Sigmoid colon (tissue), 7 donors: Measurements from ENCODE around the gene CREBL2. TPM values are rescaled to one million over a fixed set of nuclear protein-coding genes. Genes with fewer than 3 reads are reported as not detected.
"Not testable (repeated sequence)": the region's sequence is repeated elsewhere in the genome, so short reads cannot be mapped to it uniquely, and the experiment has no call there.

Experiments used
- DNase-seq: peaks from one replicate; pipeline ENCODE4 v3.0.0-alpha.2; 2019
- H3K27ac ChIP-seq, 4 donors: fragments of 200-600 bp; sonication (generic); one replicate each; pipeline ENCODE4 v1.5.1; 2016 to 2019; ENCODE audit warnings: mild to moderate bottlenecking in 1 of 4
- H3K27me3 ChIP-seq, 3 donors: fragments of 200-600 bp; sonication (generic); one replicate each; pipeline ENCODE4 v1.5.1; 2019; ENCODE audit warnings: mild to moderate bottlenecking in 1 of 3
- H3K36me3 ChIP-seq, 4 donors: fragments of 200-600 bp; sonication (generic); one replicate each; pipeline ENCODE4 v1.5.1; 2016 to 2019
- H3K4me1 ChIP-seq, 4 donors: fragments of 200-600 bp; sonication (generic); one replicate each; pipeline ENCODE4 v1.5.1; 2017 to 2019
- H3K4me3 ChIP-seq, 4 donors: fragments of 200-600 bp; sonication (generic); one replicate each; pipeline ENCODE4 v1.5.1; 2017 to 2019; ENCODE audit warnings: mild to moderate bottlenecking in 2 of 4, moderate library complexity in 1 of 4
- H3K9me3 ChIP-seq, 4 donors: fragments of 200-600 bp in 3 of 4; sonication (generic) in 3 of 4; one replicate each; pipeline versions ENCODE4 v1.5.1 to v1.6.1; 2013 to 2019
- EP300 ChIP-seq, 4 donors: sonication (generic); formaldehyde crosslinking; IDR thresholded peaks; one replicate each; pipeline ENCODE4 v1.6.1; 2017; ENCODE audit warnings: antibody characterized with exemption in 4 of 4
- POLR2A ChIP-seq, 2 donors: fragments of 450-650 bp; IDR thresholded peaks; one replicate each; pipeline ENCODE4 v1.6.1; 2016; ENCODE audit warnings: antibody characterized with exemption in 2 of 2, mild to moderate bottlenecking in 2 of 2, moderate library complexity in 2 of 2
- POLR2AphosphoS5 ChIP-seq, 4 donors: sonication (generic); formaldehyde crosslinking; IDR thresholded peaks; one replicate each; pipeline ENCODE4 v1.6.1; 2017; ENCODE audit warnings: antibody characterized with exemption in 4 of 4
- WGBS, 2 donors: extraction: QIAGEN DNeasy Blood & Tissue Kit; methylation state at CpG; one replicate each; pipeline ENCODE4 v1.1.7; 2013; 5-methylcytosine and 5-hydroxymethylcytosine counted together
- intact Hi-C: fragments of 100-400 bp; cut with DNase I; formaldehyde crosslinking; loops from one replicate; pipeline ENCODE4 v1.15.1; 2023
- polyA plus RNA-seq, 3 donors: library from polyadenylated mRNA; stranded (reverse); fragments of 200-250 nt; gene quantifications; one replicate each; pipeline ENCODE4 v1.2.3, GENCODE V29; 2013
- total RNA-seq, 4 donors: library from RNA; depleted of rRNA; stranded (reverse); fragments of >200 nt; gene quantifications; one replicate each; pipeline ENCODE4 v1.1.0, GENCODE V29; 2016
- TF ChIP-seq, protein P1 (sequence below), 4 experiments: fragments of 450-650 bp in 3 of 4; fragments of 200-600 bp in 1 of 4; IDR thresholded peaks; one replicate each; pipeline ENCODE4 v1.5.1; 2016 to 2019; ENCODE audit warnings: antibody characterized with exemption in 4 of 4, mild to moderate bottlenecking in 3 of 4, moderate library complexity in 2 of 4
- donor health status: healthy with polysubstance abuse.
- donor health status: Bipolar disorder and iron deficiency.
- donor health status: healthy.

The CREBL2 gene
- total and polyA plus RNA-seq, 7 donors, result 19.0 to 59.9 (median 37.8) TPM

DNA sequence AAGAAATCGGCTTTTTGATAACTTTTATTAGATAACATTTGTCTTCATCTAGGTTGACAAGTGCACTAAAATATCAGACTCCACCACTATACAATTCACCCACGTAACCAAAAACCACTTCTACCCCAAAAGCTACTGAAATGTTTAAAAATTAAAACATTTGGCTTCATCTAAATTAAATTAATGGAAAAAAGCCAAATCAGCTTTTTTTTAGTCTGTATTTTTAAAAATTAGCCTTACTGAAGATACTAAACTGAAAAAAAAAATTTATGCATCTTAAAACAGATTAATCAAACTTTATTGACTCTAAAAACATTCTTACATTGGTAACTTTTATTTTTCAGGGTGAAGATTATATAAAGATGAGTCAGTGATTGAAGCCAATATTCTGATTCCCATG, 30.0 kb downstream of the CREBL2 start:
- H3K36me3 ChIP-seq, result peaks cover 10 to 63% (median 24%) of the 10 kb centered on the region in 4 donors
- WGBS, 2 donors, result 93 to 94% methylated on average over 2 of the region's 2 CpGs
- H3K9me3 ChIP-seq, result peaks cover 0 to 3% (median under 1%) of the 10 kb centered on the region in 4 donors
- H3K27me3 ChIP-seq, result no peaks in the 10 kb centered on the region
- DNase-seq, result no peak
- no peak for TF ChIP-seq EP300 (IDR thresholded peaks at IDR 0.05)
- TF ChIP-seq POLR2AphosphoS5 (IDR thresholded peaks at IDR 0.05), result no peak
- TF ChIP-seq, protein P1, sequence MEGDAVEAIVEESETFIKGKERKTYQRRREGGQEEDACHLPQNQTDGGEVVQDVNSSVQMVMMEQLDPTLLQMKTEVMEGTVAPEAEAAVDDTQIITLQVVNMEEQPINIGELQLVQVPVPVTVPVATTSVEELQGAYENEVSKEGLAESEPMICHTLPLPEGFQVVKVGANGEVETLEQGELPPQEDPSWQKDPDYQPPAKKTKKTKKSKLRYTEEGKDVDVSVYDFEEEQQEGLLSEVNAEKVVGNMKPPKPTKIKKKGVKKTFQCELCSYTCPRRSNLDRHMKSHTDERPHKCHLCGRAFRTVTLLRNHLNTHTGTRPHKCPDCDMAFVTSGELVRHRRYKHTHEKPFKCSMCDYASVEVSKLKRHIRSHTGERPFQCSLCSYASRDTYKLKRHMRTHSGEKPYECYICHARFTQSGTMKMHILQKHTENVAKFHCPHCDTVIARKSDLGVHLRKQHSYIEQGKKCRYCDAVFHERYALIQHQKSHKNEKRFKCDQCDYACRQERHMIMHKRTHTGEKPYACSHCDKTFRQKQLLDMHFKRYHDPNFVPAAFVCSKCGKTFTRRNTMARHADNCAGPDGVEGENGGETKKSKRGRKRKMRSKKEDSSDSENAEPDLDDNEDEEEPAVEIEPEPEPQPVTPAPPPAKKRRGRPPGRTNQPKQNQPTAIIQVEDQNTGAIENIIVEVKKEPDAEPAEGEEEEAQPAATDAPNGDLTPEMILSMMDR (IDR thresholded peaks at IDR 0.05), result no peak
- no peak for TF ChIP-seq POLR2A (IDR thresholded peaks at IDR 0.05)
- H3K27ac ChIP-seq, result no peak overlapping the region
- H3K4me1 ChIP-seq, result no peaks in the 10 kb centered on the region
- intact Hi-C loops, result no loop called here
- H3K4me3 ChIP-seq, result no peak overlapping the region

DNA sequence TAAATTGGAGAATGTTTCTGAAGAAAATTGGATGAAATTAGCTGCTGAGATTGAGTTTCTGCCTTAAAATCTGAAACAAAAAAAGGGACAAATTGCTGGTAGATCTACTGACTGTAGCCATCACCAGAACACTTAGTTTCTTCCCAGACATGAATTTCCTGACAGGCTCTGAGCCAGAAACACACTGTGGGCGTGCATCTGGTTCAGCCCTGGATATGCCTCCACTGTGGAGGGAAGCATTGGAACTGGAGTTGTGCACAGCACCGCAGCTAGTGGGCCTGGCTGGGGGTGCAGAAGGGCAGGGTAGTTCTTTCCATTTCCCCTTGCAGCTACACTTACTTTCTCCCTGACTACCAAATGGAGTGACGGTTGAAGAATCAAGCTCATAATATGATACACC, 31.2 kb downstream of the CREBL2 start:
- 92 to 95% methylated on average over 3 of the region's 3 CpGs for WGBS, 2 donors
- no peak overlapping the region for H3K27ac ChIP-seq
- no peak overlapping the region for H3K4me3 ChIP-seq
- H3K27me3 ChIP-seq, result no peaks in the 10 kb centered on the region
- H3K36me3 ChIP-seq, result peaks cover 4 to 50% (median 19%) of the 10 kb centered on the region in 4 donors
- TF ChIP-seq POLR2A (IDR thresholded peaks at IDR 0.05) (no peak), POLR2AphosphoS5 (IDR thresholded peaks at IDR 0.05) (no peak), EP300 (IDR thresholded peaks at IDR 0.05) (no peak)
- TF ChIP-seq, protein P1 (IDR thresholded peaks at IDR 0.05), result no peak
- peaks cover 0 to 3% (median 2%) of the 10 kb centered on the region in 4 donors for H3K9me3 ChIP-seq
- DNase-seq, result no peak
- no peaks in the 10 kb centered on the region for H3K4me1 ChIP-seq
- intact Hi-C loops, result no loop called here

DNA sequence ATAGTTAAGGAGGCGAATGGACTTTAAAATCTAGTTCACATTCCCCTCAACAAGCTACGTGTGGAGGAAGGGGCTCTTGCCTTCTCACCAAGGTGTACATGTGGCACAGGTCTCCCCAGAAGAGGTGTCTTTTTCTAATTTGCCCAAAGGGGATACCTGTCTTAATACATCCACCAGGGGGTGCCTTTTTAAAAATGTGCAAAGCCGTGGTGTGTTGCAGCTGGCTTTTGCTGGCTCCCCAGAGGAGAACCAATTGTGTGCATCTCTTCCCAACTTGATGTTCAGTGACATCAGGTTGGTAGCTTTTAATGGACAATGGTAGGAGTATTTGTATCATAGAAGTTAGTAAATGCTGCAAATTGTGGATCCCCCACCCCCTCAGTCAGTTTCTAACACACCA, 33.8 kb downstream of the CREBL2 start:
- intact Hi-C loops, result no loop called here
- no peaks in the 10 kb centered on the region for H3K4me1 ChIP-seq
- TF ChIP-seq, protein P1 (IDR thresholded peaks at IDR 0.05), result peak; percentile 10 to 45 (median 30)
- no peak for TF ChIP-seq EP300 (IDR thresholded peaks at IDR 0.05)
- peaks cover 4 to 25% (median 12%) of the 10 kb centered on the region in 4 donors for H3K36me3 ChIP-seq
- no peak for DNase-seq
- no peak overlapping the region for H3K4me3 ChIP-seq
- no peak overlapping the region for H3K27ac ChIP-seq
- 62 to 69% methylated on average over 3 of the region's 3 CpGs for WGBS, 2 donors
- peaks cover 11 to 22% (median 15%) of the 10 kb centered on the region in 4 donors for H3K9me3 ChIP-seq
- no peaks in the 10 kb centered on the region for H3K27me3 ChIP-seq

DNA sequence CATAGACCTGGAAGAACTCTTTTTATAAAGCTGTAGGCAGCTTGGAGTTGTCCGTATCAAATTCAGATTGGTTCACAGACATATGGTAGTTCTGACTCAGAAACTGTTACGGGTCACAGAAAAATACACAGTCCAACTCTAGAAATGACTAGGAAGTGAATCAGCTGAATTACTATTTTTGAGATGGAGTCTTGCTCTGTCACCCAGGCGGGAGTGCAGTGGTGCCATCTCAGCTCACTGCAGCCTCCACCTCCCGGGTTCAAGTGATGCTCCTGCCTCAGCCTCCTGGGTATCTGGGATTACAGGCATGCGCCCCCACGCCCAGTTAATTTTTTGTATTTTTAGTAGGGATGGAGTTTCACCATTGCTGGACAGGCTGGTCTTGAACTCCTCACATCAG, 34.3 kb downstream of the CREBL2 start:
- DNase-seq, H3K4me3 ChIP-seq, H3K27ac ChIP-seq, intact Hi-C loops, H3K27me3 ChIP-seq, H3K4me1 ChIP-seq: not testable (repeated sequence)
- WGBS, 2 donors, result 89 to 96% methylated on average over 6 of the region's 6 CpGs
- H3K9me3 ChIP-seq, result peaks cover 11 to 22% (median 15%) of the 10 kb centered on the region in 4 donors
- peaks cover 4 to 21% (median 12%) of the 10 kb centered on the region in 4 donors for H3K36me3 ChIP-seq

DNA sequence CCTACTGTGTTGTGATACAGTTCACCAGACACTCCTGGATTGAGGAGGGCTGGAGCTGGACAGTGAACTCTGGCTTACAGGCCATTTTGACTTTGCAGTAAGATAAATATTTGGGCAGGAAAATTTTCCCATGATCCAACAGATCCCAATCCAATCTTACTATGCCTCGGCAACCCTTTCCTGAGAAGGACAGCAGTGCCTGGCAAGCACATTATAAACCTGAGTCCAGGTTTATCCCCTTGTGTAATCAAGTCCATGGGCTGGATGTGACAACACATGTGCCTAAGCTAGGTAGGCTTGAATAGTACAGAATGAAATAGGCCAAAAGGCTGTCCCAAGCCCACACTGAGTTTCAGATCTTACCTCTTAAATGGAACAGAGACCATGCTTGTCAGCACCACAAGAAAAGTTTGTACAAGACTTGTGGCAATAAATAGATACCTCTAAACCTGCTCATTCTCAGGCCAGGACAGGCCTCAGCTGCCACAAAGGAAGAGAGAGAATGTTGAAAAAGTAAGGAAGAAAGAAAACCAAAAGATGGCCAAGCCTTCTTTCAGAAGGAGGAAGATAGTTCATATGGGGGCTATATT, 34.9 kb downstream of the CREBL2 start:
- H3K9me3 ChIP-seq, result peaks cover 11 to 22% (median 15%) of the 10 kb centered on the region in 4 donors
- no peaks in the 10 kb centered on the region for H3K4me1 ChIP-seq
- WGBS, 2 donors, result 87 to 100% methylated on average over 1 of the region's 1 CpG
- no peak overlapping the region for H3K4me3 ChIP-seq
- DNase-seq, result no peak
- no peak overlapping the region for H3K27ac ChIP-seq
- TF ChIP-seq POLR2AphosphoS5 (IDR thresholded peaks at IDR 0.05) (no peak), POLR2A (IDR thresholded peaks at IDR 0.05) (no peak), EP300 (IDR thresholded peaks at IDR 0.05) (no peak)
- TF ChIP-seq, protein P1 (IDR thresholded peaks at IDR 0.05), result no peak
- intact Hi-C loops, result no loop called here
- no peaks in the 10 kb centered on the region for H3K27me3 ChIP-seq
- peaks cover 4 to 21% (median 12%) of the 10 kb centered on the region in 4 donors for H3K36me3 ChIP-seq
